ENCODE measurements around the gene POLN.

DNA sequence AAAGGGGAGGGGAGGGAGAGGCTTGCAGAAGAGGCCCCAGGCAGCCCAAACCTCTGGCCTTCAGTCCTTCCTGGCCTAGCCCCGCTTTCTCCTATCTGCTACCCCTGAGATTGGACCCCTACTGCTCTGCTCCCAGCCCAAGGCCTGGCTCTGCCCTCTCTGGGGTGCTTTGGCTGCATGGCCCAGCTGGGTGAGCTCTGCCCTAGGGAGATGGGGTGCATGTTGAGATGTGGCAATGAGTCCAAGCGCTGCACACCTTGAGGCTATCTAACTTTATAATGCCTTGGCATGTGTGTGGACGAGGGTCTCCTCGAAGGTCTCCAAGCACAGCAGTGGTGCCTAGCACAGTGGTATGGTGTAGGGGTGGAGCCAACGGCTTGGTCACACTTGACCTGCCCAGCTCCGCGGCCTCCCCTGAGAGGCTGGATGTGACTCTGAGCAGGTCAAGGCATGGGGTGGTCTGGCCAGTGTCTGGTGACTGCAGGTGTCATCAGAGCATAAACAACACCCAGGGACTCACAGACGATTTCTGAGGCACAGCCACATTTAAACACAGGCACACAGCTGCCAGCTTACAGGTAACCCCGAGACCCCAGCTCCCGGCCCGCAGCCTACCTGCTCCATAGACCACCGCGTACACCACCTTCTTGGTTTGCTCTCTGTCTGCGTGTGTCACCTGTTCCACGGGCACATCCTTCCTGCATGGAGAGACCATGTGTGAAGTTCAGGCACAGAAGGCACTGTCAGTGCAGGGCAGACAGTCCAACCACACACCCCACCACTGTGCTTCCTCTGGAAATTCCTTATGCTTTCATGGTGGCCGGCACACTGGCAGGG lies 146.5 kb downstream of the POLN start:
- TF ChIP-seq EZH2 (IDR thresholded peaks at IDR 0.05; ENCODE audit: low read depth, unreplicated experiment), result no peak
- TF ChIP-seq, protein P1, sequence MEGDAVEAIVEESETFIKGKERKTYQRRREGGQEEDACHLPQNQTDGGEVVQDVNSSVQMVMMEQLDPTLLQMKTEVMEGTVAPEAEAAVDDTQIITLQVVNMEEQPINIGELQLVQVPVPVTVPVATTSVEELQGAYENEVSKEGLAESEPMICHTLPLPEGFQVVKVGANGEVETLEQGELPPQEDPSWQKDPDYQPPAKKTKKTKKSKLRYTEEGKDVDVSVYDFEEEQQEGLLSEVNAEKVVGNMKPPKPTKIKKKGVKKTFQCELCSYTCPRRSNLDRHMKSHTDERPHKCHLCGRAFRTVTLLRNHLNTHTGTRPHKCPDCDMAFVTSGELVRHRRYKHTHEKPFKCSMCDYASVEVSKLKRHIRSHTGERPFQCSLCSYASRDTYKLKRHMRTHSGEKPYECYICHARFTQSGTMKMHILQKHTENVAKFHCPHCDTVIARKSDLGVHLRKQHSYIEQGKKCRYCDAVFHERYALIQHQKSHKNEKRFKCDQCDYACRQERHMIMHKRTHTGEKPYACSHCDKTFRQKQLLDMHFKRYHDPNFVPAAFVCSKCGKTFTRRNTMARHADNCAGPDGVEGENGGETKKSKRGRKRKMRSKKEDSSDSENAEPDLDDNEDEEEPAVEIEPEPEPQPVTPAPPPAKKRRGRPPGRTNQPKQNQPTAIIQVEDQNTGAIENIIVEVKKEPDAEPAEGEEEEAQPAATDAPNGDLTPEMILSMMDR (conservative IDR thresholded peaks at IDR 0.05; ENCODE audit: low read depth in 2 of 2), result no peak
- TF ChIP-seq JUNB (IDR thresholded peaks at IDR 0.05; ENCODE audit: unreplicated experiment), result no peak
- TF ChIP-seq POLR2AphosphoS5 (IDR thresholded peaks at IDR 0.05; ENCODE audit: low read depth), result no peak
- TF ChIP-seq ZNF114 (CRISPR knock-in tag; IDR thresholded peaks at IDR 0.05), result no peak
- TF ChIP-seq CREB1 (CRISPR knock-in tag; IDR thresholded peaks at IDR 0.05; ENCODE audit: low read depth), result no peak
- no peak for TF ChIP-seq NANOG (IDR thresholded peaks at IDR 0.05; ENCODE audit: borderline replicate concordance)
